Prostate gland (tissue), 2 donors: ENCODE data around the gene VPS26C.

Experiments
- POLR2A ChIP-seq: fragments of 450-650 bp; IDR thresholded peaks from one replicate; pipeline ENCODE4 v1.6.1; 2016; ENCODE audit warnings: antibody characterized with exemption, mild to moderate bottlenecking
- POLR2AphosphoS5 ChIP-seq: sonication (generic); formaldehyde crosslinking; IDR thresholded peaks from one replicate; pipeline ENCODE4 v1.6.1; 2017; ENCODE audit warnings: antibody characterized with exemption
- TF ChIP-seq, protein P1 (sequence below), 4 experiments: fragments of 200-600 bp in 2 of 4; fragments of 450-650 bp in 2 of 4; sonication (generic) in 2 of 4; IDR thresholded peaks; 1 replicate in 3 of 4; 2 replicates in 1 of 4; pipeline ENCODE4 v1.5.1; 2016 to 2019; ENCODE audit warnings: antibody characterized with exemption in 4 of 4, mild to moderate bottlenecking in 2 of 4, moderate library complexity in 2 of 4

GRCh38 chr21:37228003-37228400 is 39.1 kb downstream of the VPS26C start:
- TF ChIP-seq, protein P1, sequence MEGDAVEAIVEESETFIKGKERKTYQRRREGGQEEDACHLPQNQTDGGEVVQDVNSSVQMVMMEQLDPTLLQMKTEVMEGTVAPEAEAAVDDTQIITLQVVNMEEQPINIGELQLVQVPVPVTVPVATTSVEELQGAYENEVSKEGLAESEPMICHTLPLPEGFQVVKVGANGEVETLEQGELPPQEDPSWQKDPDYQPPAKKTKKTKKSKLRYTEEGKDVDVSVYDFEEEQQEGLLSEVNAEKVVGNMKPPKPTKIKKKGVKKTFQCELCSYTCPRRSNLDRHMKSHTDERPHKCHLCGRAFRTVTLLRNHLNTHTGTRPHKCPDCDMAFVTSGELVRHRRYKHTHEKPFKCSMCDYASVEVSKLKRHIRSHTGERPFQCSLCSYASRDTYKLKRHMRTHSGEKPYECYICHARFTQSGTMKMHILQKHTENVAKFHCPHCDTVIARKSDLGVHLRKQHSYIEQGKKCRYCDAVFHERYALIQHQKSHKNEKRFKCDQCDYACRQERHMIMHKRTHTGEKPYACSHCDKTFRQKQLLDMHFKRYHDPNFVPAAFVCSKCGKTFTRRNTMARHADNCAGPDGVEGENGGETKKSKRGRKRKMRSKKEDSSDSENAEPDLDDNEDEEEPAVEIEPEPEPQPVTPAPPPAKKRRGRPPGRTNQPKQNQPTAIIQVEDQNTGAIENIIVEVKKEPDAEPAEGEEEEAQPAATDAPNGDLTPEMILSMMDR (IDR thresholded peaks at IDR 0.05), result no peak
- TF ChIP-seq POLR2AphosphoS5 (no peak), POLR2A (no peak)
